DND-41 (cell line): Measurements from ENCODE around the gene ATP4B.

Experiments
- ATAC-seq: fragments of 200-7000 bp; cut with Tn5 transposase; 3 replicates; pipeline ENCODE4 v1.9.1; 2021; ENCODE audit warnings: low read depth; ENCODE audit not compliant: insufficient read depth
- DNase-seq: peaks from one replicate; pipeline ENCODE4 v3.0.0-alpha.2; 2020
- H2AFZ ChIP-seq: 2 replicates; pipeline ENCODE4 v1.6.0; 2012; ENCODE audit warnings: low read depth, low read length
- H3K27ac ChIP-seq: 2 replicates; pipeline ENCODE4 v1.5.1; 2012; ENCODE audit warnings: low read length, inconsistent platforms
- H3K27me3 ChIP-seq: fragments of 200-600 bp; sonication (generic); 2 replicates; pipeline ENCODE4 v1.6.0; 2012; ENCODE audit warnings: low read length, mild to moderate bottlenecking, inconsistent platforms; ENCODE audit not compliant: insufficient read depth, poor library complexity
- H3K36me3 ChIP-seq: 2 replicates; pipeline ENCODE4 v1.5.1; 2012; ENCODE audit warnings: low read length, inconsistent platforms; ENCODE audit not compliant: insufficient read depth
- H3K4me1 ChIP-seq: 2 replicates; pipeline ENCODE4 v1.5.1; 2012; ENCODE audit warnings: mild to moderate bottlenecking, low read length; ENCODE audit not compliant: insufficient read depth
- H3K4me2 ChIP-seq: 2 replicates; pipeline ENCODE4 v1.6.0; 2012; ENCODE audit warnings: mild to moderate bottlenecking, moderate library complexity, low read length, inconsistent platforms; ENCODE audit not compliant: insufficient read depth
- H3K4me3 ChIP-seq, 2 experiments: fragments of 200-600 bp in 1 of 2; shearing (Covaris generic) in 1 of 2; 2 replicates each; pipeline ENCODE4 v1.5.1; 2012 to 2016; ENCODE audit warnings: inconsistent platforms in 2 of 2, low read length in 2 of 2, mild to moderate bottlenecking in 2 of 2, low read depth in 1 of 2, moderate library complexity in 1 of 2
- H3K79me2 ChIP-seq: 2 replicates; pipeline ENCODE4 v1.6.0; 2012; ENCODE audit warnings: low read length, inconsistent platforms; ENCODE audit not compliant: insufficient read depth
- H3K9ac ChIP-seq: 2 replicates; pipeline ENCODE4 v1.6.0; 2012; ENCODE audit warnings: low read depth, mild to moderate bottlenecking, inconsistent platforms, low read length, moderate library complexity
- H3K9me3 ChIP-seq: 2 replicates; pipeline ENCODE4 v1.5.1; 2012; ENCODE audit warnings: low read length, moderate library complexity, mild to moderate bottlenecking, inconsistent platforms; ENCODE audit not compliant: insufficient read depth, severe bottlenecking
- H4K20me1 ChIP-seq: 2 replicates; pipeline ENCODE4 v1.6.0; 2012; ENCODE audit warnings: low read length; ENCODE audit not compliant: insufficient read depth
- CTCF ChIP-seq: IDR thresholded peaks from 2 replicates; pipeline ENCODE4 v1.5.1; 2012; ENCODE audit warnings: borderline replicate concordance, low read length, moderate library complexity, mild to moderate bottlenecking; ENCODE audit not compliant: poor library complexity, severe bottlenecking; ENCODE audit errors: extremely low read depth
- EZH2 ChIP-seq: IDR thresholded peaks from 3 replicates; pipeline ENCODE4 v1.6.1; 2012; ENCODE audit warnings: borderline replicate concordance, low read depth, mild to moderate bottlenecking, moderate library complexity, low read length, inconsistent platforms; ENCODE audit not compliant: severe bottlenecking

ATP4B gene

DNA sequence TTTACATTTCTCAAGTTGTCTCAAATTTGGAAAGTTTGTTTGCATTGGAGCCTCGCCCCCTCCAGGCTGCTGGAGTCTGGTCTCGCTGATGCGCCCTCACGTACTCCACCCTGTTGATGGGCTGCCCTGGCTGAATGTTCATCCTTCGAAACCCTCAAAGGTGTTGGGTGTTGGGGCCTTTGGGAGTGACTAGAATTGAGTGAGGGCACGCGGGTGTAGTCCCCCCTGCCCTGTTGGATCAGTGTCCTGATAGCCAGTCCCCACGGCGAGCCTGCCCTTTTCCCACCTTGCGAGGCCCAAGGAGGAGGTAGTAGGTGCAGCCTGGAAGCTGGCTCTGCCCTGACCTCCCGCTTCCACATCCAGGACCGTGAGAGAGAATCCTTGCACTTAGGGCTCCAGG is 58.6 kb downstream of the ATP4B start:
- no peak for DNase-seq
- no peak for ATAC-seq
- Histone ChIP-seq H3K36me3 (peaks cover 79% of the 10 kb centered on the region), H3K4me3 (no peak overlapping the region), H2AFZ (no peak overlapping the region), H3K9ac (no peak overlapping the region), H4K20me1 (peaks cover 98% of the 10 kb centered on the region), H3K4me1 (no peaks in the 10 kb centered on the region), H3K4me2 (no peak overlapping the region), H3K9me3 (no peaks in the 10 kb centered on the region), H3K27ac (no peak overlapping the region), H3K27me3 (no peaks in the 10 kb centered on the region), H3K79me2 (peaks cover 98% of the 10 kb centered on the region)
- TF ChIP-seq EZH2, result no peak
- TF ChIP-seq CTCF, result no peak
